ENCODE results near the gene C1QTNF6.

Gene C1QTNF6

GRCh38 chr22:37141971-37142370, 46.1 kb downstream of the C1QTNF6 start:
- DNase-seq (ENCODE audit: low read depth in 2 of 2) = no peak

GRCh38 chr22:37141476-37141875, 46.6 kb downstream of the C1QTNF6 start:
- DNase-seq (ENCODE audit: low read depth in 2 of 2) = no peak

GRCh38 chr22:37140686-37141323, 47.2 kb downstream of the C1QTNF6 start:
- DNase-seq (ENCODE audit: low read depth in 2 of 2) = no peak

- DNase-seq (ENCODE audit: low read depth in 2 of 2) = no peak
Measured at GRCh38 chr22:37139762-37140161, 48.3 kb downstream of the C1QTNF6 start.

GRCh38 chr22:37138849-37139561, 49.0 kb downstream of the C1QTNF6 start:
- DNase-seq (ENCODE audit: low read depth in 2 of 2) = no peak

DNA sequence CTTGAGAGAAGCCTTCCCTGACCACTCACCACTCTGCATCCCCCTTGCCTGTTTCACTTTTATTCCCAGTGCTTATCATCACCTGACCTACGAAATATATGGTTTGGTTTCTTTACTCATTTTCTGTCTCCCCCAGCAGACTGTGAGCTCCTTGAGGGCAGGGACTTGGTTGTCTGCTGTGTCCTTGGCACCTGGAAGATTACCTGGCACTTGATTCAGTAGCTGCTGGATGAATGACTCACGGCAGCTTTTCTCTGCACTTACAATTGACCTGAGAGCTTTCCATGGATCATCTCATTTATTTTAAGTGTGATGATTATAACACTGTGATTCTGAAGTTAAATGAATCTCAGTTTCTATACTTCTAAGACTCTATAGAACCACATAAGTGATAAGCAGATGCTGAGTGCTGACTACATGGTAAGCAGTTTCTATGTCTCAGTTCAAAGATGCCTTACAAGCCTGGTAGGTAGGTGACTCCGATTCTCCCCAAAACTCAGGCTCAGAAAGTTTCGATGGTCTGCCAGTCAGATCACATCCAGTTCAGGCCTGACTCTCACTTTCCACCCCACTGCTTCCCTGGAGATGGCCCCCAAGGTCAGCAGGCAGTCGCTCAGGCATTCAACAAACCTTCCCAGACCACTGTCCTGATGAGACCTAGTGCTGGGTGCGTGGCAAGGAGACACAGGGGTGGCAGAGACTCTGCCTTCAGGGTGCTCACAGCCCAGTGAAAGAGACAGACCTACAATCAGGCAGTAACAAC, 50.0 kb downstream of the C1QTNF6 start:
- no peak for DNase-seq (ENCODE audit: low read depth in 2 of 2)

GRCh38 chr22:37137131-37137530, 50.9 kb downstream of the C1QTNF6 start:
- DNase-seq (ENCODE audit: low read depth in 2 of 2) = no peak

DNA sequence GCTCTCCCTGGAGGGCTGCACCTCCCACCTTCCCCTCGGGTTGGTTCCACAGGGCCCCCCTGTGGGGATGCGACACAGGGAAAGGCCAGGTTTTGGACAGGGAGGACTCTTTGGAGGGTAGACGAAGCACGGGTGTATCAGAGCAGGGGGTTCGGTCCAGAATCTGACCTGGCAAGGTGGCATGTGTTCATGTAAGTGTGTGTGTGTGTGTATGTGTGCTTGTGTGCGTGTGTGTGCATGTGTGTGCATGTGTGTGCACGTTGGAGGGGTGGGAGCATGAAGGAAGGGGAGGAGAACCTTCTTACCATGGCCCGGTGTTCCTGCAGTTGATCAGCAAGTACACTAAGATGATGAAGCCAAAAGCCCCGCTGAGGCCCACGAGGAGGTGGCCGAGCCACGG, 53.0 kb downstream of the C1QTNF6 start:
- no peak for DNase-seq (ENCODE audit: low read depth in 2 of 2)

DNA sequence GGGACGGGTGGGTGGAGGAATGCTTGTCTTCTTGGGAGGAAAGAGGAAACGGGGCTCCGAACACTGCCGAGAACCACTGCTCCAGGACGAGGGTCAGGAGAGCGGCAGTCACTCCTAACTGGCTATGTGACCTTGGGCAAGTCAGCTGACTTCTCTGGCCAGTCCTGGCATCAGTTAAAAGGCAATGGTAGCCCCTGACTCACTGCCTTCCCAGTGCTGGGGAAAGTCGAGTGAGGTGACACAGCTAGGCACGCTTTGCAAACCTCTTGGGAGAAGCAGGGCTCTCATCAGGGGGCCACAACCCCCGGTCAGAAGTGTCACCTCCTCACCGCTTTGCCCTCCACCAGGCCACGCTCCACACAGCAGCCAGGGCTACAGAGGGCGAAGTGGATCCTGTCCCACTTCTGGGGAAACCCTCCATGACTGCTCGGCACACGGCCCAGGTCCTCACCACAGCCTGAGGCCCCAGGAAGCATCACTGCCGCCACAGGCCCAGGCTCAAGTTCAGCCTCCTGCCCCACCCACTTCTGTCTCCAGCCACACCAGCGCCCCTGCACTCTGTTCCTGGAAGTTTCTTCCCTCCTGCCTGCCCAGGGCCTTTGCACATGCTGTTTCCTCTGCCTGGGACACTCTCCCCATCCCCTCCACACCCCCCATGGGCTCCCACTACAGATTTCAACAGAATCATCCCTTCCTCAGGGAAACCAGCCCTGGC, 54.6 kb downstream of the C1QTNF6 start:
- no peak for DNase-seq (ENCODE audit: low read depth in 2 of 2)

GRCh38 chr22:37132773-37133172, 55.3 kb downstream of the C1QTNF6 start:
- DNase-seq (ENCODE audit: low read depth in 2 of 2) = no peak

Data from stimulated activated CD8-positive, alpha-beta memory T cell treated with anti-CD3 and anti-CD28 coated beads, Interleukin-15, amount 100 ng/mL, for 48 hours (primary cell).